GM19238 (cell line): Measurements from ENCODE around the gene THEM5.

Experiments
- DNase-seq: peaks from one replicate; pipeline ENCODE4 v3.0.0; 2011; ENCODE audit warnings: low spot score; ENCODE audit not compliant: insufficient read length

The THEM5 gene

GRCh38 chr1:151839457-151840403 lies 13.8 kb downstream of the THEM5 start, which contains the start of gene C2CD4D:
TSS of gene C2CD4D (minus strand) at chr1:151839820. CDS start at chr1:151838989, 831 bp downstream.
- DNase-seq = peak; percentile 50

GRCh38 chr1:151839082-151839412 lies 14.5 kb downstream of the THEM5 start:
- DNase-seq = no peak

DNA sequence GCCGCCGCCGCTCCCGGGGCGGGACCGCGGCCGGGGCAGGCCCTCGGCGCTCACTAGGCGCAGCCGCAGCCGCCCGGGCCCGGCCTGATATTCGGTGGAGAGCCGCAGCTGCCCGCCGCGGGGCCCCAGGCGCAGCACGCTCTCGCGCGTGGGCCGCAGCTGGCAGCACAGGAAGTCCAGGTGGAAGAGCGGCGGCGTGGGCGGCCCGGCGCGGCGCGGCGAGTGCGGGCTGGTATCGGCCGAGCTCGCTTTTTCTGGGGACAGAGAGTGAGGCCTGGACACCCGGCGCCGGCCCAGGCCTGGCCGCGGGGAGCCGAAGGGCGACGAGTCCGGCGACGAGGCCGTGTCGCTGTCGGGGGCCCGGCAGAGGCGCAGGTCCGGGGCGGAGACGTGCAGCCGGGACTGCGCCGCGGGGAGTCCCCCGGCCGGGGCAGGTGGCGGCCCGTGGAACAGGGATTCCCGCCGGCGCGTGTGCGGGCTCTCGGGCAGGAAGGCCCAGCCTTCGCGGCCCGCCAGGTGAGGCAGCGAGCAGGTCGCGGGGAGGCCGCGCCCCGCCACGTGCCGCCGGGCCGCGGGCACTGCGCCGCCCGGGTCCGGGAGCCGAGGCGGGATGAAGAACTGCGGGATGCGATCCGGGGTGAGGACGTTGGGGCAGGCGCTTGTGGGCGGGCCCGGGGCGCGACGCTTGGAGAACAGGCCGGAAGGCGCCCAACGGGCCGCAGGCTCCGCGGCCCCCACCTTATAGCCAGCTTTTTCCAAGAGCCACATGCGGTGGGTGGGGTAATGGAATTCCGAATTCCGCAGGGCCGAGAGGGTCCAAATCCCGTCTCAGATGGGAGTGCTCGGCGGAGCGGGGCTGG lies 15.1 kb downstream of the THEM5 start:
- peak; percentile 61 for DNase-seq

GRCh38 chr1:151837884-151838221 lies 15.7 kb downstream of the THEM5 start:
- no peak for DNase-seq

DNA sequence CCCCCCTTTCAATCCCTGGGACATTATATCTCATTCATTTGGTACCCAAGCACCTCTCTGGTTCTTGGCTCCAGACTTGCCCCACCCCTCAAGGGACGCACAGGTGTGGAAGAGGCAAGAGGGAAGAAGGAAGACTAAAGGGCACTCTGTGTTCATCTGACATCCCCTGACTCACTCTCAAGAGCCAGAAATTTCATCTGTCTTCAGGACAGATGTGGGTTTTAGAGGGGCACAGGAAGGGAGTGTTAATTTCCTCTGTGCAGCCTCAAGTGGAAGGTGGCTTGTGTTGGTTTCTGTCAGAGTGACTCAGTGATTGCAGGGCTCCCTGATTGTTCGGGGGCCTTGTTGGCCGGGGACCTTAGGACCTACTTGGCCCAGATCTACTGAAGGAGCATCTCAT lies 16.3 kb downstream of the THEM5 start:
- DNase-seq = no peak

DNA sequence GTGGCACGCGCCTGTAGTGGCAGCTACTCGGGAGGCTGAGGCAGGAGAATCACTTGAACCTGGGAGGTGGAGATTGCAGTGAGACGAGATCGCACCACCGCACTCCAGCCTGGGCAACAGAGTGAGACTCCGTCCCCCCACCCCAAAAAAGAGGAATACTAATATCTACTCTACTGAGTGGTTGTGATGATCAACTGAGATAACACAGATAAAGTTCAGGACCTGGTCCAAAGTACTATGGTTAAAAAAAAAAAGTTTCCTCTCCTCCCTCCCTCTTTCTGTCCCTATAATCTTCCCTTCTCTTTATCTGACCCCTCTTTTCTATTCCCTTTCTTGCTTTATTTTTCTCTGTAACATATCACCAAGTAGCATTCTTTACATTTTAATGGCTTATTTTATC lies 17.9 kb downstream of the THEM5 start:
- no peak for DNase-seq

- no peak for DNase-seq
These were observed 19.3 kb downstream of the THEM5 start for GRCh38 chr1:151834239-151834638.

GRCh38 chr1:151833172-151833900 lies 20.2 kb downstream of the THEM5 start:
- DNase-seq = no peak

DNA sequence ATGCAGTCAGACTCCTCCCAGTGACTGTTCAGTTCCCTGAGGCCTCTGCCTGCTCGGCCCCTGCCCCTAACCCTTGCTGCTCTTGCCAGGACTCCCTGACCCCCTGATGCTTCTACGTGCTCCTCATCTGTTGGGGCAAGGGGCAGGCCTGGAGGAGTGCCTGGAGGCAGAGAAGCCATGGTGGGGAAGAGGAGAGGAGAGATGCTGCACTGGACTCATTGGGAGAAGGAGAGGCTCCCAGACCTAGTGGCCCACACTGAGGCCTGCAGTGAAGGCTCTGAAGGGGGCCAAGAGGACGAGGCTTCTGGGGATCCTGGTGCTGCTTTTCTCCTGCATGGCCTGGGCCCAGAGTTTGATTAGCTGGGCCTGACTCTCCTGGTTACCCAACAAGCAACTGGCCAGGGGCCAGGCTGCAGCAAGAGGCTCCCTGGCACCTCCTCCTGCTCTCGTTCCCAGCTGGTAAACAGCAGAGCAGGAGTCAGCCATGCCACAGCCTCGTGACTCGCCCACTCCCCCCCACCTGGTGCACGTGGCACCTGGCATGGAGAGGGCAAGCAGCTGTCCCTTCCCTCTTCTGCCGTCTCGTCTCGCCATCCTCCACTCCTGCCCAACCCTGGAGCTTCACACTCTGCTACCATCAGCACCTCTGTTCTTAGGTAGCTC lies 21.1 kb downstream of the THEM5 start:
- no peak for DNase-seq

DNA sequence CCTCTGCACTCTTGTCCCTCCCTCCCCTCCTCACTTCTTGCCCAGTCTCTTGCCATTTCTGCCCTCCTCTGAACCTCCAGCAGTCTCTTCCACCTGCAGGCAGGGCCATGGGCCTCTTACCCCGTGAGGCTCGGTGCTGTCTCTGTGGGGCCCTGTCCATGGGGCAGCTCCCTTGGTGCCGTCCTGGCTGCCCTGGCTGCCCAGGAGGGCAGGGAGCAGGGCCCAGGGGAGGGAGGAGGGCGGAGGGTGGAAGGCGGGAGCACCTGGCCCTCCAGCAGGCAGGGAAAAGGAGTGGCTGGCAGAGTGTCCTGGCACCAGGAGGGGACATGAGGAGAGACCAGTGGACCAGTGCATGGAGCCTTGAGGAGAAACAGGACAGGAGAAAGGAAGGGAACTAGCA lies 21.9 kb downstream of the THEM5 start, which contains the start of gene RORC:
Gene RORC, minus strand, starts transcription at position 198 of the 400 bp plus-strand sequence. Its CDS starts 38 bp downstream, at position 160.
- DNase-seq = no peak

GRCh38 chr1:151831256-151831591 lies 22.3 kb downstream of the THEM5 start:
- DNase-seq = no peak

DNA sequence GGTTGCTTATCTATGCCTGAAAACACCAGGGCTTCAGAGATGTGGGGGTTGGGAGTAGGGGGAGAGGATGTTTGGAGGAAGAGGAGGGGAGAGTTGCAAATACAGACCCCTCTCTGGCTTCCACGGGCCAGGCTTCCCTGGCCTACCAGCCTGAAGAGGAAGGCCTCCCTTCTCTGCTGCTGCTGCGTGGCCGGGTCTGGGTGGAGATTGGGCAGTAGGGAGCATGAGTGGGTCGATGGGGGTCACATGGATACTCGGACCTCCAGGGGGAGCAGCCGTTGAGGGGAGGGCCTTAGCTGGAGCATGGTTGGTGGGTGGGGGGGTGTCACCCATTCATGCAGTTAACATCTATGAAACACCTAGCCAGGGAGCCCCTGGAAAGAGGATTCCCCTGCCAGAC lies 23.5 kb downstream of the THEM5 start:
- DNase-seq = no peak

- no peak for DNase-seq
These were observed 24.0 kb downstream of the THEM5 start for GRCh38 chr1:151829352-151830046.

GRCh38 chr1:151828921-151829320 lies 24.6 kb downstream of the THEM5 start:
- DNase-seq = no peak

DNA sequence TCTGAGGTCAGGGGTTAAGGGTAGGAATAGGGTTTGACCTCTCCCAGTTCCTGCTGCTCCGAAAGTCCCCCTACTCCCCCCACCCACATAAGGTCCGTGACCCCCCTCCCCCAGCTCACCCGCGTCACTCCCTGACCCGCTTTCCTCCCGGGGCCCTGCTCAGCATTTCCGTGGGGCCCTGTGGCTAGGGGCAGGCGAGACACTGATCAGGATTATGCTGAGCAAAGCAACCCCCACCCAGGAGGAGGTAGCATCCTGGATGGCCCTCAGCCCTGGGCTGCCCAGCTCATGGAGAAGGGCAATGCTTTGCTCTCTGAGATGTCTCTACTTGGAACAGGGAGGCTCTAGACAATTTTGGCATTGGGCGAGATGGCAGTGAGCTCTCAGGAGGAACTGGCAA lies 25.7 kb downstream of the THEM5 start:
- no peak for DNase-seq

DNA sequence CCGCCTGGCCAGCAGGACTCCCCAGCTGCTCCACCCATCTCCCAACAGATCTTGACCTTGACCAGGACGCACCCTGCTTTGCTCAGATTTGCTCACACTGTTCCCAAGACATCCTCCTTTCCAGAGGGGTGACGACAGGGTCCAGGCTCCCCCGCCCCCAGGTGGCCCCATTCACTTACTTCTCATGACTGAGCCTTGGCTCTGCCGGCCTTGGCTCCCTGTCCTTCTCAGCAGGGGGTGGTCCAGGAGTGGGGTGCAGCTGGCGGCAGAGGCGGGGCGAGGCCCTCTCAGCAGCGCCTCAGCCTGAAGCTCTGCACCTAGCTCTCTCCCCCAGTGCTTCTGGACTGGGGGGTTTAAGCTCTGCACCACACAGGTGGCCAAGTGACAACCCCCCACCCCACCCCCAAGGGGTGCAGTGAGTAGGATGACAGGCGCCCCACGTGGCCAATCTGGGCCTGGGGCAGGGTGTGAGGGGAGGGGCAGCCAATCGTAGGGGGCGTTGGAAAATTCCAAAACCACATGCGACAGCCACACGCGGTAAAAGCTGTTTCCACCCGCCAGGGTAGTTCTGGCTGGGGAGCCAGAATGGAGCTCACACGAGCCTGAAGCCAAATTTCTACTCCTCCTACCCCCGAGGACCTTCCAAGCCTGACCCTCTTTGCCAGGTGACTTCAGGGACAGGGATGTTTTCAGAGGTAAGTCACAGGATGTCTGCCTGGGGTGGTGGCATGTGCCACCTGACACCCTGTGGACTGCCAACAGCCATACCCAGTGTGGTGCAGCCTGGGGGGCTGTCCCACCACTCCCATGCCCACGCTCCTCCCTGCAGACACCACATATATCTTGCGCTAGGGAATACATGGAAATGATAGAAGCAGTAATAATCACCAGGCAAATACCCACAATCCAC lies 27.5 kb downstream of the THEM5 start:
- no peak for DNase-seq

DNA sequence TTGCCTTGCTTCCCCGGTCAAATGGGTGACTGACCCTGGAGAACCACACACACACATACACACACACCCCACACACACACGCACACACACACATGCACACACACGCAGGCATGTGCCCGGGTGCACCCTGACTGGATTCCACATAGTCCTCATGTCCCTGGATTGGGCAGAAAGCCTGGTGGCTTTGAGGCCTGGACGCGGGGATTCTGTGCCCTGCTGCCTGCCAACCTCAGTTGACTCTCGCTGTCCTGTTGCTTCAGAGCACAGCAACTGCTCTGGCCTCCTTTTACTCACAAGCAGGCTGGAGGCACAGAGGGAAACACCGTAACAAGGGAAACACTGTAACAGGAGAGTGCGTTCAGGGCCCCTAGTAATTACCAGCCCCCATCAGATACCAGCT lies 28.3 kb downstream of the THEM5 start:
- no peak for DNase-seq

DNA sequence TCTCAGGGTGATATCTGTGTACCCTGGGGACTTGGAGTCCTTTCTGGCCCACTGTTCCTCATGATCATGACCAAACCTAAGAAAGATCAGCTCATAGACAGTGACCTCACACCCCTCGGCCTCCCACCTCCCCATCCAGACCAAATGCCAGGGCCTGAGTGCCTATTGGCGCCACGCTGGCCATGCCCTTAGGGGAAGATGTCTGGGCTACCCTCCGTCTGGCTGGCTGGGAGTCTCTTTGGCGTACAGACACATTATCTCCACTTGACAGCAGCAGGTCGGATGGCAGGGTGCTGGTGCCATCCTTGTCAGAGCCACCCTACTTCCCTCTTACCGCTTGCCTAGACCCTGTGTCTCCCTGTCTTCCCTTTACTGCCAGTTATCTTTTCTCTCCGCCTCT lies 30.3 kb downstream of the THEM5 start:
- no peak for DNase-seq

DNA sequence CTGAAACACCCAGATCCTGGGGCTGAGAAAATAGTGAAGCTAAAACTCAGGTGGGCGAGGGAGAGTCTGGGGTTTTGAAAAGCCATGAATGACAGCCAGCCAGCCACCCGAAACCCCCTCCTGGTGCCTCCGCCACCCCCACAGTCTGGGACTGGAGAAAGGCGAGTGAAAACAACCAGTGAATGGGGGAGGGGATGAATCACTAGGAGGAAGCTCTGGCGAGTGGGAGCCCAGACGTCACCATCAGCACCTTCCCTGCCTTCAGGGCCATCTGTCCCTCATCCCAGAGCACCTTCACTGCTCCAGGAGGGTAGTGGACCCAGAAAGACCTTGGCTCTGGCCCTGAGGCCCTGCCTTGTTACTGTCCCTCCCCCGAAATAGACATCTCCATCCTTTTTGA lies 31.1 kb downstream of the THEM5 start:
- DNase-seq = no peak

DNA sequence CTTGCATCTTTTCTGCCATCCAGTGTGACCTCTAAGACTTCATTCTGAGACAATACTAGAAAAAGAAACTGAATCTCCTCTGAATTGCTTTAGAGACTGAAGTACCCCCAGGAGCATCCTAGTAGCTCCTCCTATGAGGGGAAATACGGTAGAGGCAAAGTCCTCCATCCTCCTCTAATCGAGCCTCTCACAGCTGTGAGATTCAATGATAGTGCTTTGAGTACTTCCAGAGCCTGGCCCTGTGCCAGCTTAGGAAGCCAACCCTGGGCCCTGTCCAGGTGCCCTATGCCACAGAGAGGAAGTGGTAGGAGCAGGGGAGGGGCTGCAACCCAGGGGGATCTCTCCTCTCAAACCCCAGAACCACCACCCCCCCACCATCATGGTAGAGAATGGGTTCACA lies 32.6 kb downstream of the THEM5 start:
- DNase-seq = no peak
